ENCODE measurements around the gene RAVER1.

RAVER1 gene

DNA sequence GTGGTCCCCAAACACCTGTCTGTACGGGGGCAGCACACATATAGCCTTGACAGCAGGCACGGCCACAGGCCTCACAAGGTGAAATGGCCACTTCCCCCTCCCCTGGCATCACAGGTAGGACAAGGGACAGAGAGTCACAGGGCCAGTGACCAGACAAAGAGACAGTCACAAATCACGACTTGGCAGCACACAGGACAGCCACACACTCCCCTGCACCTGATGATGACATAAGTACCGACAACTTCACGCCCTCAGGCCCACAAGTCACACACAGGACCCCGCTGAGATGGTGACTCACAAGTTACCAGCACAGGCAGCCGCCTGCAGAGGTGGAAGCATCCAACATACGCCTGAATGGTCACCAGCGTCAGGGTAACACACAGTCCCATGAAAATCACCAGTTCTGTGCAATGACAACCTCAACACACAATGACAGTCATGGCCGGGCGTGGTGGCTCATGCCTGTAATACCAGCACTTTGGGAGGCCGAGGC lies 30.5 kb upstream of the RAVER1 start:
- H3K79me1 ChIP-seq (ENCODE audit: low read length): no peaks in the 10 kb centered on the region
- no peak overlapping the region for H3K9ac ChIP-seq (ENCODE audit: low read length)
- no peaks in the 10 kb centered on the region for H3K4me1 ChIP-seq (ENCODE audit: control insufficient read depth in 1 of 2, insufficient read depth in 2 of 2, low read length in 2 of 2)
- no peak overlapping the region for H3K23ac ChIP-seq (ENCODE audit: low read length)
- no peak overlapping the region for H3K18ac ChIP-seq (ENCODE audit: low read length)
- H4K12ac ChIP-seq (ENCODE audit: low read depth, low read length): no peak overlapping the region
- WGBS (ENCODE audit: extremely low coverage, insufficient coverage, insufficient read length): no CpG with 5 or more reads among the region's 12 CpGs
- H3K14ac ChIP-seq (ENCODE audit: low read length): no peak overlapping the region
- no peak overlapping the region for H2AFZ ChIP-seq (ENCODE audit: insufficient read depth, low read length, poor library complexity)
- H4K91ac ChIP-seq (ENCODE audit: low read depth, low read length): no peak overlapping the region
- peaks cover 4% of the 10 kb centered on the region for H3K9me3 ChIP-seq (ENCODE audit: insufficient read depth, low read depth, low read length)
- H2BK120ac ChIP-seq (ENCODE audit: insufficient read depth, low read length, poor library complexity): no peak overlapping the region
- no peak overlapping the region for H4K8ac ChIP-seq (ENCODE audit: low read depth, low read length)
- no peak overlapping the region for H3K4me2 ChIP-seq (ENCODE audit: low read length)
- no peak overlapping the region for H3K4me3 ChIP-seq (ENCODE audit: low read depth, low read length)
- H3K4ac ChIP-seq (ENCODE audit: low read depth, low read length): no peak overlapping the region
- no peaks in the 10 kb centered on the region for H3K27me3 ChIP-seq (ENCODE audit: insufficient read depth, low read length)
- peaks cover 65 to 70% of the 10 kb centered on the region in 2 experiments for H3K36me3 ChIP-seq (ENCODE audit: control insufficient read depth in 1 of 2, insufficient read depth in 2 of 2, low read length in 2 of 2)
- H3K27ac ChIP-seq (ENCODE audit: low read depth, low read length): no peak overlapping the region
- H2BK12ac ChIP-seq (ENCODE audit: low read length): no peak overlapping the region
- H3K79me2 ChIP-seq (ENCODE audit: control insufficient read depth, insufficient read depth, low read length, poor library complexity): no peaks in the 10 kb centered on the region
- DNase-seq: peak; percentile 29 to 73
- H2AK5ac ChIP-seq (ENCODE audit: low read length): no peak overlapping the region
- H2BK5ac ChIP-seq (ENCODE audit: low read depth, low read length, poor library complexity): no peak overlapping the region

DNA sequence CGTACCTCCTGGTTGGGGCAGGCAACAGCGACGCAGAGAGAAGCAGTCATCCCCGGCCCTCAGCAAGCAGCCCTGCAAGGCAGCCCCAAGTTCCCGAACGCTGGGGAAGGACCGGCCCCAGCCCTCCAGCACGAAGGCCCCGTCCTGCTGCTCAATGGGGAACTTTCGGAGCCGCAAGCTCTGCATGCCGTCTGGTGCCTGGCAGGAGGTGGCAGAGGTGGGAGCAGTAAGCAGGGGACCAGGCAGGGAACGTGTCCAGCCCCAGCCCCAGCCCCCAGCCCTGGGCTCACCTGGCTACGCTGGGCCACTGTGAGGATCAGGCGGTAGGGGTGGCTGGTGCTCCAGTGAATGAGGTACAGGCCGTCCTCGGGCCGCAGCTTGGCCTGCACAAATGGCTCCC lies 28.9 kb upstream of the RAVER1 start:
- no peak overlapping the region for H4K91ac ChIP-seq (ENCODE audit: low read depth, low read length)
- no peak overlapping the region for H3K18ac ChIP-seq (ENCODE audit: low read length)
- peaks cover 64 to 72% of the 10 kb centered on the region in 2 experiments for H3K36me3 ChIP-seq (ENCODE audit: control insufficient read depth in 1 of 2, insufficient read depth in 2 of 2, low read length in 2 of 2)

DNA sequence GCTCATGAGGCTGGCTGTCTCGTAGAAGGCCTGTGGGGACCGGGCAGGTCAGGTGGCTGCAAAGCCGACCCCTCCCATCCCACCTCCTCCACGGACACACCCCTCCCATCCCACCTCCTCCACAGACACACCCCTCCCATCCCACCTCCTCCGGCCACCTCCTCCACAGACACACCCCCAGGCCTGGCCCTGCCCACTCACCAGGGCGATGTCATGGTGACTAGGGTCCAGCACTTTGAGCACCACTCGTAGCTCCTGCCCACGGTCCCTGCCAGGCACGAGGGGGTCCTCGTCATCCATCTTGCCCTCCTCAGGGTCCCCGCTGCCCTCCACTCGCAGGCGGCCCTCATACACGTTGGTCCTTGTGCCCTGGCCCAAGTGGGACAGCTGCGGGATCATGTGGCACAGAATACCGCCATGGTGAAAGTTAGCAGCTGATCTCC lies 28.3 kb upstream of the RAVER1 start:
- no peak overlapping the region for H3K23ac ChIP-seq (ENCODE audit: low read length)
- no peaks in the 10 kb centered on the region for H3K27me3 ChIP-seq (ENCODE audit: insufficient read depth, low read length)
- no peak overlapping the region for H2BK12ac ChIP-seq (ENCODE audit: low read length)
- peaks cover 3% of the 10 kb centered on the region for H3K9me3 ChIP-seq (ENCODE audit: insufficient read depth, low read depth, low read length)
- H3K79me2 ChIP-seq (ENCODE audit: control insufficient read depth, insufficient read depth, low read length, poor library complexity): no peaks in the 10 kb centered on the region
- H4K8ac ChIP-seq (ENCODE audit: low read depth, low read length): no peak overlapping the region
- no peak overlapping the region for H2AFZ ChIP-seq (ENCODE audit: insufficient read depth, low read length, poor library complexity)
- no peaks in the 10 kb centered on the region for H3K4me1 ChIP-seq (ENCODE audit: control insufficient read depth in 1 of 2, insufficient read depth in 2 of 2, low read length in 2 of 2)
- DNase-seq: no peak
- no peak overlapping the region for H2BK5ac ChIP-seq (ENCODE audit: low read depth, low read length, poor library complexity)
- H2AK5ac ChIP-seq (ENCODE audit: low read length): no peak overlapping the region
- no peak overlapping the region for H3K9ac ChIP-seq (ENCODE audit: low read length)
- no peak overlapping the region for H4K12ac ChIP-seq (ENCODE audit: low read depth, low read length)
- H3K4me2 ChIP-seq (ENCODE audit: low read length): no peak overlapping the region
- no peak overlapping the region for H3K18ac ChIP-seq (ENCODE audit: low read length)
- H3K4ac ChIP-seq (ENCODE audit: low read depth, low read length): no peak overlapping the region
- H2BK120ac ChIP-seq (ENCODE audit: insufficient read depth, low read length, poor library complexity): no peak overlapping the region
- no peak overlapping the region for H3K27ac ChIP-seq (ENCODE audit: low read depth, low read length)
- no CpG with 5 or more reads among the region's 16 CpGs for WGBS (ENCODE audit: extremely low coverage, insufficient coverage, insufficient read length)
- no peaks in the 10 kb centered on the region for H3K79me1 ChIP-seq (ENCODE audit: low read length)
- H3K4me3 ChIP-seq (ENCODE audit: low read depth, low read length): no peak overlapping the region
- no peak overlapping the region for H3K14ac ChIP-seq (ENCODE audit: low read length)
- peaks cover 70 to 71% of the 10 kb centered on the region in 2 experiments for H3K36me3 ChIP-seq (ENCODE audit: control insufficient read depth in 1 of 2, insufficient read depth in 2 of 2, low read length in 2 of 2)
- no peak overlapping the region for H4K91ac ChIP-seq (ENCODE audit: low read depth, low read length)

More for the DNA sequence above, 28.9 kb upstream of the RAVER1 start:
- H2AFZ ChIP-seq (ENCODE audit: insufficient read depth, low read length, poor library complexity): no peak overlapping the region
- H3K27me3 ChIP-seq (ENCODE audit: insufficient read depth, low read length): no peaks in the 10 kb centered on the region
- H2BK5ac ChIP-seq (ENCODE audit: low read depth, low read length, poor library complexity): no peak overlapping the region
- DNase-seq: no peak
- H4K8ac ChIP-seq (ENCODE audit: low read depth, low read length): no peak overlapping the region
- no peak overlapping the region for H4K12ac ChIP-seq (ENCODE audit: low read depth, low read length)
- no peak overlapping the region for H3K23ac ChIP-seq (ENCODE audit: low read length)
- no peaks in the 10 kb centered on the region for H3K4me1 ChIP-seq (ENCODE audit: control insufficient read depth in 1 of 2, insufficient read depth in 2 of 2, low read length in 2 of 2)
- H3K27ac ChIP-seq (ENCODE audit: low read depth, low read length): no peak overlapping the region
- no peaks in the 10 kb centered on the region for H3K79me2 ChIP-seq (ENCODE audit: control insufficient read depth, insufficient read depth, low read length, poor library complexity)
- peaks cover 3% of the 10 kb centered on the region for H3K9me3 ChIP-seq (ENCODE audit: insufficient read depth, low read depth, low read length)
- WGBS (ENCODE audit: extremely low coverage, insufficient coverage, insufficient read length): no CpG with 5 or more reads among the region's 18 CpGs
- H3K4me2 ChIP-seq (ENCODE audit: low read length): no peak overlapping the region
- no peak overlapping the region for H2AK5ac ChIP-seq (ENCODE audit: low read length)
- H3K14ac ChIP-seq (ENCODE audit: low read length): no peak overlapping the region
- no peaks in the 10 kb centered on the region for H3K79me1 ChIP-seq (ENCODE audit: low read length)
- H2BK12ac ChIP-seq (ENCODE audit: low read length): no peak overlapping the region
- no peak overlapping the region for H2BK120ac ChIP-seq (ENCODE audit: insufficient read depth, low read length, poor library complexity)
- peak overlapping the region; percentile 34 for H3K4me3 ChIP-seq (ENCODE audit: low read depth, low read length)
- H3K4ac ChIP-seq (ENCODE audit: low read depth, low read length): no peak overlapping the region
- no peak overlapping the region for H3K9ac ChIP-seq (ENCODE audit: low read length)

DNA sequence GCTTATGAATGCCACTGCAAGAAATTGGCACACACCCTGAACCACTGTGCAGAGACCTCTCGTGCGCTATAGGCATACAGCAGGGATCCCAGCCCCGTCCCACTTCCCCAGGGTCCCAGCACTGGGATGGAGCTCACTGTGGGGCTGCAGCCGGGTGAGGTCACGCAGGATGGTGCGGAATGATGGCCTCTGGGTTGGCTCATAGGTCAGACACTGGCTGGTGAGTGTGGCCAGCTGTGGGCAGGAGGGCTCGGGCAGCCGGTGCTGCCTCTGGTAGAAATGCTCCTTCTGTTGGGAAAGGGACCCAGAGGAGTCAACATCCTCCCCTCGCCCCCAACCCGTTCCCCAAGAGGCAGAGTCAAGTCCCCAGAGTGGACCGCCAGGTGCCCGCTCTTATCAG lies 23.1 kb upstream of the RAVER1 start:
- H2AFZ ChIP-seq (ENCODE audit: insufficient read depth, low read length, poor library complexity): no peak overlapping the region

More for the DNA sequence above, 23.1 kb upstream of the RAVER1 start:
- H3K27me3 ChIP-seq (ENCODE audit: insufficient read depth, low read length): no peaks in the 10 kb centered on the region
- no peak overlapping the region for H4K8ac ChIP-seq (ENCODE audit: low read depth, low read length)
- no peaks in the 10 kb centered on the region for H3K79me2 ChIP-seq (ENCODE audit: control insufficient read depth, insufficient read depth, low read length, poor library complexity)
- no peak overlapping the region for H3K18ac ChIP-seq (ENCODE audit: low read length)
- no peak overlapping the region for H2BK5ac ChIP-seq (ENCODE audit: low read depth, low read length, poor library complexity)
- no peak for DNase-seq
- H3K14ac ChIP-seq (ENCODE audit: low read length): no peak overlapping the region
- H3K9ac ChIP-seq (ENCODE audit: low read length): no peak overlapping the region
- no peak overlapping the region for H3K4me3 ChIP-seq (ENCODE audit: low read depth, low read length)
- no CpG with 5 or more reads among the region's 12 CpGs for WGBS (ENCODE audit: extremely low coverage, insufficient coverage, insufficient read length)
- H3K27ac ChIP-seq (ENCODE audit: low read depth, low read length): no peak overlapping the region
- no peak overlapping the region for H4K12ac ChIP-seq (ENCODE audit: low read depth, low read length)
- no peak overlapping the region for H3K4ac ChIP-seq (ENCODE audit: low read depth, low read length)
- H4K91ac ChIP-seq (ENCODE audit: low read depth, low read length): no peak overlapping the region
- peaks cover 42 to 46% of the 10 kb centered on the region in 2 experiments for H3K36me3 ChIP-seq (ENCODE audit: control insufficient read depth in 1 of 2, insufficient read depth in 2 of 2, low read length in 2 of 2)
- H2BK120ac ChIP-seq (ENCODE audit: insufficient read depth, low read length, poor library complexity): no peak overlapping the region
- H3K4me1 ChIP-seq (ENCODE audit: control insufficient read depth in 1 of 2, insufficient read depth in 2 of 2, low read length in 2 of 2): peaks cover 5 to 14% of the 10 kb centered on the region in 2 experiments
- no peak overlapping the region for H3K4me2 ChIP-seq (ENCODE audit: low read length)
- no peak overlapping the region for H2AK5ac ChIP-seq (ENCODE audit: low read length)
- H3K79me1 ChIP-seq (ENCODE audit: low read length): no peaks in the 10 kb centered on the region
- H3K23ac ChIP-seq (ENCODE audit: low read length): no peak overlapping the region
- H3K9me3 ChIP-seq (ENCODE audit: insufficient read depth, low read depth, low read length): peaks cover 10% of the 10 kb centered on the region
- no peak overlapping the region for H2BK12ac ChIP-seq (ENCODE audit: low read length)

All from trophoblast cell (in vitro differentiated cells and primary cell).